DMS53 (cell line): Measurements from ENCODE around the gene SPDEF.

Experiments
- DNase-seq: peaks from one replicate; lab custom pipeline; 2025; lab: John Stamatoyannopoulos, UW

Gene SPDEF

DNA sequence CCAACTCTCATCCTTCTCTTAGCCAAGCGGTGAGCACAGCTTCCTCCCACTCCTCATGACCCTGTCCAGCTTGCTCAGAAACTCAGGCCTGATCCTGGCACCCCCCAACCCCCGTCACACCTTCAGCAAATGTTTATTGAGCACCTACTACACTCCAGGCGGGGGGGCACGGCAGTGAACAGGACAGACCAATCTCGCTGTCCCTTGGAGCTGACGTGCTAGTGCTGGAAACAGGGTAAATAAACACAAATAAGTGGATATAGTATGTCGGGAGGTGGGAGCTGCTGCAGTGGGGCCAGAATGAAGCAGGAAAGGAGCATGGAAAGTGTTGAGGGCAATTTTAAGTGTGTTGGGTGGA, 7.4 kb upstream of the SPDEF start:
- DNase-seq: no peak

DNA sequence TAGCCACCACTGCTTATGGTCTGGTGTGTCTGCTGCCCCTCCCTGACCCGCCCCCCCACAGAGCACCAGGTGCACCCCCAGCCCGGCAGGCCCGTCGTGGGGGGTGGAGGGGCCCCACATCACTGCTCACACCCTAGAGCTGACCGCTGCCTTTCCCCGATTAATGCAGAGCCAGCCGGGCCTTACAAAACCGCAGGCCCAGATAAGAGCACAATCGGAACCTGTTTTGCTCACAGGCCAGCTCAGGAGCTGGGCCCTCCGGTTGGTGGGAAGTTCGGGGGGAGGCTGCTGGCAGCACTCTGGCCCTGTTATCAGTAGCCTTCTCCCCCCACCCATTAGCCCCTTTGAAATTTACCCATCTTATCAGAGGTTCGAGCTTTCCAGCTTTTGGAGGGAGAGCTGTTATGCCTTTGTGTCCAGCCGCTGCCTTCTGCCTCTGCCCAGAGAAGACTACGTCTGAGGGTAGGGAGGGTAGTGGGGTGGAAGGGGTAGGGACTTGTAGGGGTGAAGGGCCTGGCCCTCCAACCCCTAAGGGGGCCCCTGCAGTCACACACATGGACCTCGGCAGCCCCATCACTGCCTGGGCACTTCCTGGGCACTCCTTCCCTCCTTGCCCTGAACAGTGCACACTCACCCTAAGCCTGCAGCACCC, 6.9 kb upstream of the SPDEF start:
- DNase-seq: no peak

GRCh38 chr6:34562350-34562749, 6.2 kb upstream of the SPDEF start:
- no peak for DNase-seq

DNA sequence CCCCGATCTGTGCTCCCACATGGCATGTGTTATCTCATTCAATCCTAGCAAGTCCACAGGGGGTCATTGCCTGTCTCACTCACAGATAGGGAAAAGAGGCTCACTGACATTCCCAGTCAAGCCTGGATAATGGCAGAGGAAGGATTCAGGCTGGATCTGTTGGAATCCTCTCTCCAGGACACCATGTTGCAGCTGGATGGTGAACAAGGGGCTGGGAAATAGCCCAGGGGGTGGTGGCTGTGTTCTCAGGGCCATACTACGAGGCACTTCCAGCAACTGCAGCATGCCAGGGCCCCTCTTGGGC, 5.0 kb upstream of the SPDEF start:
- no peak for DNase-seq

- peak; percentile 96 for DNase-seq
Measured at GRCh38 chr6:34560366-34561226, 4.5 kb upstream of the SPDEF start.

GRCh38 chr6:34559651-34560365, 3.7 kb upstream of the SPDEF start:
- peak; percentile 67 for DNase-seq

- DNase-seq: no peak
Measured at GRCh38 chr6:34558172-34558714, 2.1 kb upstream of the SPDEF start.

- DNase-seq: no peak
Measured at GRCh38 chr6:34557228-34557627, 1.1 kb upstream of the SPDEF start.

DNA sequence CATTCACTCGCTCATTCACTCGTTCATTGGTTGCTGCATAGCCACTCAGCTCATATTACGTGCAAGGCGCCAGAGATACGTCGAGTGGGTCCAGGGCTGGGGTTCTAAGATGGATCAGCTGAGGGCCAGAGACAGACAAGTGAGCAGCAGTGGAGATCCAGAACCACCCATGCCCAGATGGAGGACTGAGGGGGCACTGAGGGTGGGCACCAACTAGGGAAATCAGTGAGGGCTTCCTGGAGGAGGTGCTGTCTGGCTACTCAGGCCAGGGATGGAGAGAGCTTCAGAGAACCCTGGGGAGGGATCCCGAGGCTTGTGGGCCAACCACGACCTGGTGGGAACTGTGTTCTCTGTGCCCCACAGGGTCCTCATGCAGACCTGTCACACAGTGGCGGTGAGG, 364 bp upstream of the SPDEF start:
- DNase-seq: no peak

DNA sequence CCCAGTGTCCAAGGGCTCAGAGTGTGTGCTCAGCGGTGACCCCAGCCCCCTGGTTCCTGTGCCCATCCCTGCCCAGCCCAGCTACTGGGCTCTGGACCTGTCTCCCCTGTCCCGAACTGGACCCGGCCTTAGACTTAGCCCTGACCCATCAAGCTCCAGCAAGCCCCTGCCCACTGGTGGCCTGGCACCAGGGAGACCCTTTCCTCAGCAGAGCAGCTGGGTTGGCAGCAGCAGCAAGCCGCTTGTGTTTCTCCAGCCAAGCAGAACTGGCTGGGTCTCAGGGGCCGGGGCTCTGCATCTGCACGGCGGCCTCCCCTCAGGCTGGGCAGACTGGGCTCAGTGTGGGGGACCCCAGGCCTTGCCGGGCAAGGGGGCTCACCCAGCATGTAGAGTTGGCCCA, 801 bp downstream of the SPDEF start:
- DNase-seq: no peak

- DNase-seq: no peak
Measured at GRCh38 chr6:34555007-34555322, 1.2 kb downstream of the SPDEF start.

GRCh38 chr6:34554291-34555006, 1.7 kb downstream of the SPDEF start:
- peak; percentile 33 for DNase-seq

GRCh38 chr6:34553750-34554149, 2.4 kb downstream of the SPDEF start:
- no peak for DNase-seq

- DNase-seq: no peak
Measured at GRCh38 chr6:34553146-34553545, 3.0 kb downstream of the SPDEF start.

DNA sequence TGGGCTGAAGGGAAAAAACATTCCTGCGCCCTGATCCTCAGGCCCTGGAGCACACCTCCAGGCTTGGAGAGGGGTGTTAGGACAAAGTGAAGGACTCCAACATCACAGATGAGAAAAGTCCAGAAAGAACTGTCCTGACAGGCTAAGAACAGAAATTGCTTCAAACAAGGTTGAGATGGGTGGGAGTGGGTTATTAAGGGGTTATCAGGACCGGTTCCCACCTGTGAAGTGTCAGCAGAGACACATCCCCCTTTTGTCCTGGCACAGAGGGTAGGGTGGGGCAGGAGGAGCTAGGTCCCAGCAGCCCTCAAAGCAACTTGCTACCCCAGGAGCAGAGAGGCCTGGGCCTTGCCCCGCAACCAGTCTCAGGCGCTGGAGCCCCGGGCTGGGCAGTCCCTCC, 3.5 kb downstream of the SPDEF start:
- no peak for DNase-seq

DNA sequence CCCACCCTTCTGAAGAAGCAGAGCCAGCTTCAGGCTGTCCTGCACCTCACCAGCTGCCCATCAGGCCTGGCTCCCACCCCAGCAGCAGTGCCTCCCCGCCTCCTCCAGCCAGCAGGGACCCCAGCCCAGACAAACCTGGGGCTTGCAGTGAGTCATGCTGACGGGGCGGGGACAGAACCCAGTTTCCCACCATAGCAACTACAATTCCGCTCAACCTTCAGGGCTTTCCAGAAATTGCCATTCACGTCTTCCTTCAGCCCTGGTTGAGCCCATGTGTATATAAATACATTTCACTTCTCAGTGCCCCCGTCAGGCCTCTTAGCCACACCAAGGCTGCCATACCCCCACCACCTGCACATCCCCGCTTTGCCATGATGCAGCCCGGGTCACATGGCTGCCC, 4.4 kb downstream of the SPDEF start:
- DNase-seq: no peak

- no peak for DNase-seq
Measured at GRCh38 chr6:34549804-34550202, 6.3 kb downstream of the SPDEF start.

- no peak for DNase-seq
Measured at GRCh38 chr6:34549026-34549803, 6.9 kb downstream of the SPDEF start.

- DNase-seq: no peak
Measured at GRCh38 chr6:34547701-34548644, 8.2 kb downstream of the SPDEF start.

- DNase-seq: peak; percentile 73
Measured at GRCh38 chr6:34546551-34547321, 9.4 kb downstream of the SPDEF start.
